D341Med (cell line): Measurements from ENCODE around the gene BRINP2.

Experiments
- DNase-seq: peaks from one replicate; pipeline ENCODE4 v3.0.0; 2012; ENCODE audit warnings: low spot score

BRINP2 gene

DNA sequence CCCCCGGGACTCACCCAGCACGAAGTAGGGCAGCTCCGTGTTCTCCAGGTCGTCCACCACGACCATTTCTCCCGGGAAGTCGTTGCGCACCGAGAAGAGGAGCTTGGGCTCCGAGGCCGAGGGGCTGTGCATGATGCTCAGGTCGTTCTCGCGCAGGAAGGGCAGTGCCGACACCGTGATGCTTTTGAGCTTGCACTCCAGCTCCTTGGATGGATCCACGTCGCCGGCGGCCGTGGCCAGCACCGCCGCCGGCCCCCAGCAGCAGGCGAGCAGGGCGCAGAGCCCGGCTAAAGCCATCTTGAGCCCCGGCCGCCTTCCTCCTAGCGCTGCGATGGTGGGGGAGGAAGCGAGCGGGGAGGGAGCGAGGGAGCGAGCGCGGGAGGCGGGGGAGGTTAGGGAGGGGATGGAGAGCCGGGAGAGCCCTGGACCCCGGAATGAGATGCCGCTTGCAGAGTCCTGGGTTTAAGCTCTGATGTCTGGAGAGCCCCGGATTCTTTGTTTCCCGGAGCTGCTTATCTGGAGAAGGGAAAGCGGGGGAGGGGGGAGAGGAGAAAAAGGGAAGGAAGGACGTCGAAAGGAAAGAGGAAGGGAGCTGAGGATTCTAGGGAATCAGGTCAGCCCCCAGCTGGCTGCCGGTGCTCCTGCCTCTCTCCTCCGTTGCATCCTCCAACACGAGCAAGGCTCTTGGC, 6.2 kb upstream of the BRINP2 start, which contains the start of gene ASTN1:
Gene ASTN1, minus strand, starts transcription at position 333 of the 689 bp plus-strand sequence. Its CDS starts 36 bp downstream, at position 297.
- peak; percentile 60 for DNase-seq

DNA sequence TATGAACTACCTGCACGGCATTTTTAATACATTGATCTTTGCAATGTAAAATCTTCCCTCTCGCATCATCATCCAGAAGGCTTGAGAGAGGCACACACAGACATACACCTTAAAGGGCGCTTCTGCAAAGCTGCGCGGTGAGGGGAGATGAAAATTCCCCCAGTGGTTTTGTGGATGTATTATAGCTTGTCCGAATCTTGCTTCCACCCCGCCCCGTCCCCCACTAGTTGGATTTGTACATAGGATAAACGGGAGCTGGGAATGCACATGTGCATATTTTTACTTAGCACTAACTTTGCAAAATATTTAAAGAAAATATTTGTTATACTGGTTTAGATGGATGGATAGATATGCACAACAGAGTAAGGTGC, 5.7 kb upstream of the BRINP2 start:
- DNase-seq, result no peak

DNA sequence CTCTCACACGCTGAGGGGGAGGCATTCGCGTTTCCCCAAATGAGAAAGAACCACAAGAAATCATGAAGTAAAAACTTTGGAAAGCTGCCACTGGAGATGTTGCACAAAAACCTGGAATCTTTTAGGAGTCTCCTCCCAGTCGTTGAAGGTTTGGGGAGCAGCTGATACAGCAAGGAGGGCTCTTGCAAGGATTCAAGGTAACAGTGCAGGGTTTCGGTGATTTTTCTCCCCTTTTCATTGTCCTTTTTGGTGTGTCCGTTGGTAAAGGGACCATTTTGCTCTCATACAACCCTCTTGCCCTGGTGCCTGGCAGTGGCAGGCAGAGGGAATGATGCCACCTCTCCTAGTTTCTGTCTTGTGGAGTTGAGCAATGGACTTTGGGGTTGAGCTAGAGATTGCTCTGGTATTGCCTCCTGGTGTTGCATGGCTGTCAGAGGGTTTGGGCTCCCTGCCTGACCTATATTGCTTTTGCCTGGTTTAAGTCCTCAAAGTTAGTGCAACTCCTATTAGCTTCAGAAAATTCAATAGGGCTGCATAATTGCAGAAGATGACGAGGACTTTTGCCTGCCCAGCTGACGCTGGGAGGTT, 872 bp downstream of the BRINP2 start:
- no peak for DNase-seq

DNA sequence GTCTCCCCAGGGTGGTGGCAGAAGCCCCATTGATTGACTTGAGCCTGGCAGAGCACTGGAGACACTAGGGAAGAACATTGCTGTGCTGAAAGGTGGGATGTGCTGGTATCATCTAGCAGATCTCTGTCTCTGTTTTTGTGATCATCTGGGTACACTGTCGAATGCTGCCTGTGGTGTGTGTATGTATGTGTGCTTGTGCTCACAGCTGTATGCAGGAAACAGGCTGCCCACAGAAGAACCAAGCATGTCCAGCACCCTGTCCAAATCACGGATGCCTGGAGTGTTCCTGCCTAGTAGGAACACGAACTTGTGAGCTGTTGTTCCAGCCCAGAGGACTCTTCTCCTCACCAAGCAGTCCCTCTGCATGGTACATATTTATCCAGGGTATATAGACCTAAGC, 1.5 kb downstream of the BRINP2 start:
- DNase-seq, result no peak

DNA sequence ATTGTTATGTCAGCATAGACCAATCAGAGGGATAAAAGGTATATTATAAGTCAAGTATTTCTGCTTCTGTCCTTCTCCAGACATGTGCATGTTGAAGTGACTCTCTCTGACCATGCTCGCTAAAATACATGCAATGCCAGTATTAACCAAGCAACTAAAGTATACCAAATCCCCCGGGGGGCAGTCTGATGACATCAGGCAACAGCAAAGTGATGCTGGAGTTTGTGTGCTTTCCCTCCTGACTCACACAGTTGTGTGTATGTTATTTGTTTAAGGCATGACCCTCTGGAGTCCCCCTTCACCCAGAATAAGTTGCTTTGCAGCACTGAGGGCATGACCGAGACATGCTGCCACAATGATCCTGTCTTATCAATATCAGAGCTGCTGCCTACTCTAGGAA, 2.1 kb downstream of the BRINP2 start:
- DNase-seq, result no peak

DNA sequence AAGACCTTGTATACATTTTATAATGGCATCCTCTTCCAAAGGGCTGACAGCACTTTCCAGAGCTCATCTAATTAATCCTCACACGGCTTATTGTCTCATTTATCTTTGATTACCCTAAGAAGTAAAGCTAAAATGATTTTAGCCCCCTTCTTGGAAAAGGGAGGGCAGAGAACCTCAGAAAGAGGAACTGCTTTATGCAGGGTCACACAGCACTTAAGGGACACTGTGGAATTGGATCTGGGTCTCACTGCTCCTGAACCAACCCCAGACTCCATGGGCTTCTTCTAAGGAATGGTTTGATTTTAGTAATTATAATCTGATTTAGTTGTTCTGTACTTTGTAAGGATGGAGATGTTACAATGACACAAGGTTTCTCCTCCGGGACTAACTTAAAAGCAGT, 3.2 kb downstream of the BRINP2 start:
- DNase-seq, result no peak

DNA sequence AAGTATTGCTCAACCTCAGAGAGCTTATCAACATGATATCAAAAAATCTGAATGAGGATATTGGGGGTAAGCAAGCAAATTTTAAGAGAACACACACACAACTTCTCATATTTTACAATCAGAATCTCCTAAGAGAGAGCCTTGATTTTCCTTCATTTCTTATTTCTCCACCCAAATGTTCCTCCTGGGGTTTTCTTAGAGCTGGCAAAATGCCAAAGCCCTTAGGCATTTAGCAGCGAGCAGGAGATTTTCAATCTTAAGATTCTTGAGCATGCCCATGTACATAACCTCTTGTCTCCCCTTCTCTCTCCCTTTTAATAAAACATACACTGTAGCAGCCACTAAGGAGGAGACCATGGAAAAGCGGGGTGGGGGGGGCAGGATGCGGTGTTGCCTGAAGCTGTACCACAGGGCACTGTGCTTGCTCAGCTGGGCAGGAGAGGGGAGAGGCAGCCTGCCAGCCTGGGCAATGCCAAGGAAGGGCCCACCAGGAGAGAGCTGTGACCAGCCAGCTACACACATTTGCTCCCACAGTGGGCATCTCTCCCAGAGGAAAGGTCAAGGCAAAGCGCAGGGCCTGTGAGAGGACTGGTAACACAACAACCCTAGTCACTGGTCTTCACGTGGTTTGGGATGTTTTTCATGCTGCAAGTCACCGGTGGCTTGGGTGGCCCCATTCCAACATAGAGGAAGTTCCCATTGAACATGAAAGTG, 4.3 kb downstream of the BRINP2 start:
- DNase-seq, result no peak

DNA sequence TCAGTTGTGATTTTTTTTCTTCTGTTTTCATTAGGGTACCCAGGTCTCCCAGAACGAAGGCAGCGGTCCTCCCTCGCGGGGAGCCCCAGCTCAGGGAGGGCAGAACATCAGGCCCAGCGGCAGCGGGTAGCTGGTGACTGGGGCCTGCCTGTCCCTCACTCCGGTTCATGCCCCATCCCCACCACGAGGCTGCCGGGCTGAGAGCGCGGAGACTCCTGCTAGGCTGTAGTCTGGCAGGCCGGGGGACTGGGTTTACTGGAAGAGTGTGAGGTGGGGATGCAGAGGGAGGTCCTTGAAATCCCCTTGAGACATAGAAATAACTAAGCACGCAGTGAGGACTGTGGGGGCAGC, 10.5 kb downstream of the BRINP2 start:
- DNase-seq, result peak; percentile 67

DNA sequence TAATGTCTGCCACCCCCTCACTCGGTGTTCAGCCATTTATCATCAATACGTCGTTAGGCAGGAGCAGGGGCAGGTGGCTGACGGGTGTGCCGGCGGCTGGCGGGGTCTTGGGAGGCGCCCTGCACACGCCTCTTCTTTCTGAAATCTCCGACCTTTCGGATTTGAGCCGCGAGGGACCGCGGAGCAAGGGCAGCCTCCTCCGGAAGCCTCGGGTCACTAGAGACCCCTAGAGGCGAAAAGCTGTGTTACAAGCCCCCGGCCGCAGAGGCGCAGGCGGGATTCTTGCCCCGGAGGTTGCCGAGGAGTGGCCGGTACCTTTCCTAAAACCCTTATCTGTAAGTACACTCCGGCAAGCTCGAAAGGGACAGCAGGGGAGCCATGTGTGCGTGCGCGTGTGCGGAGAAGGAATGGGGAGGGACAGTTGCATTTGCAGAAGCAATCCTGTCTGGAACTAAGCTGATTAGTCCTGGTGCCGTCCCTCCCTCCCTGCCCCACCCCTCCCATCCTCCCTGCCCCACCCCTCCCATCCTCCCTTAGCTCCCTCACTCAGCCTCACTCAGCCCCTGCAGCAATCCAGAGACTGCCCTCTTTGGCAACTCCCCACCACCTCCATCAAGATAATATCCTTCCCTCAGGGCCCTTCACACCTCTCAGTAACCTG, 11.0 kb downstream of the BRINP2 start:
- DNase-seq, result peak; percentile 93

DNA sequence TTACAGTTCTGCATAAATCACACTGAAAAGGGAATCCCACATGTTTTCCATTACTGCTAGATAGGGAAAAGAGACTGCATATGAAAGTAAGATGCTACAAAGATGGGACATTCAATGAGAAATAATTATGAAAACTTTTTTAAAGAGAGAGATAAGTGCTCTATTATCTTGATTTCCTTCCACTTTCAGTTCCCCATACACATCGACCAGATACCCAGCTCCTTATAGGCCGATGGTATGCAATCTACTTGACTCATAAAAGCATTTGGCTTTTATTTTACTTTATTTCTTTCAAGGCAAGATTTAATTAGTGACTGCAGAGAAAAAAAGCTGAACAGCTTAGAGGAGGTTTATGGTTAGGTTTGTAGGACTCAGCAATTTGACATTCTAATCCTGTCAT, 13.1 kb downstream of the BRINP2 start:
- no peak for DNase-seq

DNA sequence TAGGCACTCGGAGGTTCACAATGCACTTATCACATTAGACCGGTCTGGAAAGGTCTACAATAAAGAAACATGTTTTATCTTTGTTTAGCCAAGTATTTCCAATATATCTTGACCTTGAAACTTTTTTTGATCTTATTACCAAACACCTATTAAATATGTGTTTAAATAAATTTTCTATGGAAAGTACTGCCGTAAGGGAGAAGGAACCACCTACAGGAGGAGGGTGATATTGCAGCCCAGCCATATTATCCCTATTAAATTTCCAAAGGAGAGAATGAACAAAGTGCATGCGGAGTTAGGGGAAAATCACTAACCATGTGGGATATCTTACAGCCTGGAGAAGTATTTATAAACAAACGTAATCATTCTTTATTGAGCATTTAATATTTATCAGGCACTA, 14.5 kb downstream of the BRINP2 start:
- no peak for DNase-seq

DNA sequence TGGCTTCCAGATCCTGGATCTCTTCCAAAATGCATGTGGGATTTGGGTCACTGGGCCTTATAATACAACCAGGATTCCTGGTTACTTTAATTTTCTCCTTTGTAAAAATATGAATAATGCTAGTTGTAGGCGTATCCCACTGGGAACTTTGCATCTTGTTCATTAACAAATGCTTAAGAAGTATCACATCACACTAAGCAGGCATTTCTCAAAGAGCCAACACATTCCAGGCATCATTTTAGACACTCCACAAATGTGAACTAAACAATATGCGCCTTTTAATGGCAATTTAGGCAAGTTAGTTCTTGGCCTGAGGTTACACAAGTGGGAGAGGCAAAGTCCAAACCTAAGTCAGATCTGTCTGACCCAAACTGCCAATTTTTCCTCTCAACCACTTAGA, 15.9 kb downstream of the BRINP2 start:
- DNase-seq, result no peak

DNA sequence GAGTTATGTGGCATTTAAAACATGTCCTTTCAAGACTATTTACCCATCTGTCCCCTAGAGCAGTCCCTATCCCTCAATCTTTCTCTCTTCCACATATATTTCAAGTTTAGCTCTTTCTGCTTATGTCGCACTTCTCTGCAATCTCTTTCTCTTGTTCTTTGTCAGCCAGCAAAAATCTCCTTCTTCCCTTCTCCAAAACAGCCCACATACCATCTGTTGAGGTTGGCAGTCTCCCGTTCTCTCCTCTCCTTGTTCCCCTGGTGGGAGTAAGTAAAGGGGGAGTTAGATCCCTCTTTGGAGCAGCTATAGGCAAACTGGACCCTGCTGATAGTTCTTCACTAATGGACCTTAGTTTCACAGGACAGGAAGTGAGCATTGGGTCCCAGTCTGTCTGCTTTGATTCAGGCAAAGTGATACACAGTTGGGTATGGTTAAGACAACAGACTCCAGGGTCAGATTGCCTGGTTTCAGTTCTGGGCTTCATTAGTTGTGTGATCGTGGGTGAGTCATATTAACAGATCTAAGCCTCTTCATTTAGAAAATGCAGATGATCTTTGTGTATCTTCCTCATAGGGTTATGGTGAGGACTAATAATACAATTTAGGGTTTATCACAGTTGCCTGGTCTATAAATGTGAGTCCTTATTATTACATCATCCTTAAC, 19.7 kb downstream of the BRINP2 start:
- DNase-seq, result no peak

DNA sequence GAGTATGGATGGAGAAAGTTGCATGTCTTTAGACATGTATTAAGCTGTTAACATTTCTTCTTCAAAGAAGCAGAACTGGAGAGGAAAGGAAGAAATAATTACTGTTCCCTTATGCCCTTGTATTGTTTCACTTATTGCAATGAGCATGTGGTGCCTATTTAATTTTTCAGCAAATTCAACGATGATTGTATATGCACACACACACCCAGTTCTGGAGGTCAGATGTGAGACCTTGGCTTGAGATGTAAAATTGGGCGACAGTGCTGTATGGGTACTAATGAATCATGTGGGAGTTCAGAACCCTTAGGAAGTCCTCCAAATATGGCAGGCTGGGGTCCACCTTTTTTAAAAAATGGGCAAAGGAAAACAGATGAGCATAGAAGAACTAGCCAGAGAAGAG, 27.5 kb downstream of the BRINP2 start:
- DNase-seq, result no peak

DNA sequence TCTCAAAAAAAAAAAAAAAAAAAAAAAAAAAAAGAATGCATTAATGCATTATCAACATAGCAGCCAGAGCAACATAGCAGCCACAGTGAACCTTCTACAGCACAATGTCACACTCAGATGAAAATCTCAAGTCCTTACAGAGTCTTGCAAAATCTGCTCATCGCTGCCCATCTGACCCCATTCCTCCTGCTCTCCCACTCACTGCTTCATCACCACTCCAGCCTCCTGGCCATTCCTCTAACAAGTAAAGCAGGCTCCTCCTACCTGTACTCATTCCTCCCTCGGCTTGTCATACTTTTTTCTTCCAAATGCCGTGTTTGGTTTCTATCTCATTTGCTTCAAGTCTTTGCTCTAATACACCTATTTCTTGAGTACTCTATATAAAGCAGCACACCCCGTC, 29.5 kb downstream of the BRINP2 start:
- no peak for DNase-seq

DNA sequence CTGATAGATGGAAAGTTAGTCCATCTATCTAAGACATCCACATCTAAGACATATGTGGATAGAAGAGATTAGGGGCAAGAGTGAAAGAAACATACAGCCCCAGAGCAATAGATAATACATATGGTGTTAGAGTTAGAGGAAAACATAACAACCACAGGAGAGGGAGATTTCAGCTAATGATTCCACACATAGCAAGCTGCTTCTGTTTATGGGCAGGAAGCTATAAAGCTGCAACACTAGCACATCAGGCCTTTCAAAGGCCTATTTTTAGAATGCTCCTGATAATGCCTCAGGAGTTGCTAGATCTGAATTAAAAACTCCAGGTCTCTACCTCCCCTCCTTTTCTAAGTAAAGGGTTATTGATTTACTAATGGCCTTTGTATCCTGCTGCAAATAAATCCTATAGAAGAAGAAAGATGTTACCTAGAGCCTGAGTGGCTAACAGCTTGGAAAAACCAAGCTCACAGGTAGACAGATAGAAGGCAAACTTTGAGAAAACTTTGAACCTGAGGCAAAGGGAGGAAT, 36.1 kb downstream of the BRINP2 start:
- no peak for DNase-seq

DNA sequence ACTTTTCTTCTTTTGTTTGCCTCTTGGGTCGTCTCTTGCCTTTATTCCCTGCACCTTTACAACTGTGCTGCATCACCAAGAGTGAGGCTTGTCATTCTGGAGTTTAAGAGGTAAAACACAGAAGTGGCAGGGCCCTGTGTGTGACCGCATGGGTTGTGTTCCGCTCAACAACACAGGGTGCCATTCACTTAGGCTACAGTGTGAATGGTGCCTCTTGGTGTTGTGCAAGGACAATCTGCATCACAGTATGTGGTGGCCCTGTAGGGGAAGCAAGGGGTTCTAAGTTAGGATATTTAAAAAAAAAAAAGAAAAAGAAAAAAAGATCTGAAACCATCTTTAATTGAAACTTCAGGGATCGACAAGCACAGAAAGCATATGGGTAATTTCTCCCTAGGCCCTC, 38.2 kb downstream of the BRINP2 start:
- no peak for DNase-seq

DNA sequence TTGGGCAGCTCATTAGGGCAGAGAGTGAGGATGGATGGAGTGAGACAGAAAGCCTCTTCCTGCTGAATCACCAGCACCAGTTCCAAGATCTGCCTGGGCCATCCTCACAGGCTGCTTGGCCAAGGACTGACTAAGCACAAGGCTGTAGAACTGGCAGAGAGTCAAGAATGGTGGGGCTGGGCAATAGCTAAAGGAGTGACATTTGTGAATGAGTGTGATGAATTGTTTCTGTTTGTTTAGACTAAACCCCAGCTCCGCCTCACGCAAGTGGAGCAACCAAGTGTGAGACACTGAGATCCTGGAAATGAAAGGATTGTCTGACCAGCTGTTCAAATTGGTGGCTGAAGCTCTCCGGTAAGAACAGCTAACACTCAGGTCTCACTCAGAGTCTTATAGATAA, 38.6 kb downstream of the BRINP2 start:
- no peak for DNase-seq

DNA sequence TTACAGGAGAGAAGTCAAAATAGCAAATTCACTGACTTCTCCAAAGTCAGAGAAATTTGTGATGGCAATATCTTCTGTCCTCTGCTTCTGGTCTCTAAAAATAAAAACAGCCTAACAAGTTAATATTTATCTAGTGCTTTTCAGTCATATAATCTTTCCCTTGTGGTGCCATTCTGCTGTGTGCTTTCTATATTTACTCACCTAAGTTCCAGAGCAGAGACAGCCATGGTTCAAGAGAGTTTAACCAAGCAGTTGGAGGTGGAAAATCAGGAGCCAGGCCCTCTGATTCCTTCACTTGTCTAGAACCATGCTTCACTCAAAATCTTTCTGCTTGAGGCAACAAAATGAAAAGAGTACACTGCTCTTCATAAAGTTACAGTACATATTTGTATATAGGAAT, 39.3 kb downstream of the BRINP2 start:
- DNase-seq, result no peak

DNA sequence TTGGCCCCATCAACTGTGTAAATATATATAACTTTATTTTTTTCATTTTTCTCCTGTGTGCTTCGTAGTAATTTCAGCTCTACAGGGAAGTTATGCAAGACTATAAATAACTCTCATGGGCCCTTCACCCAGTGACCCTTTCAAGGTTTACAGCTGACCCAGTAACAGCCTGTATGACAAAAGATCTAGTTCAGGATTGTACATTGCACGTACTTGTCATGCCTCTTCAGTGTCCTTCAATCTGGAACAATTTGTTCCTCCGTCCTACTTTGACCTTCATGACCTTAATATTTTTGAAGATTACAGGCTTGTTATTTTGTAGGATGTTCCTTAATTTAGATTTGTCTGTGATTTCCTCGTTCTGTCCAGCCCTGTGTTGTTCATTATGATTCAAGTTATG, 40.5 kb downstream of the BRINP2 start:
- no peak for DNase-seq

DNA sequence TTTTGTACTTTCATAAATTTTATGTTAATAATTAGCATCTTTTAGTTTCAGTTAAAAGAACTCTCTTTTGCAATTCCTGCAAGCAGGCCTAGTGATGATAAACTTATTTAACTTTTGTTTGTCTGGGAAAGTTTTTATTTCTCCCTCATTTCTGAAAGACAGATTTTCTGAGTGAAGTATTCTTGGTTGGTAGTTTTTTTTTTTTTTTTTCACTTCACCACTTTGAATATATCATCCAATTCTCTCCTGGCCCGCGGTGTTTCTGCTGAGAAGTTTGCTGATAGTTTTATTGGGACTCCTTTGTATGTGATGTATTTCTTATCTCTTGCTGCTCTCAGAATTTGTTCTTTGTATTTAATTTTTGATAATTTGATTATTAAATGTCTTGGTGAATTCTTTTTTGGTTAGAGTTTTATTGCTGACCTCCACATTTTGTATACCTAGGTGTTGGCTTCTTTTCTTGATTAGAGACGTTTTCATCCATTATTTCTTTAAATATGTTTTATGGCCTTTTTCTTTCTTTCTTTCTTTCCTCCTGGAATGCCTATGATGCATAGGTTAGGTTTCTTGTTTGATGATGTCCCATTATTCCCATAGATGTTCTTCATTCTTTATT, 45.9 kb downstream of the BRINP2 start:
- no peak for DNase-seq
